Retina (tissue), 1 donor: Measurements from ENCODE around the gene UQCRC2.
"Not testable (repeated sequence)": the region's sequence is repeated elsewhere in the genome, so short reads cannot be mapped to it uniquely, and the experiment has no call there.

Experiments used
- DNase-seq: peaks from one replicate; pipeline ENCODE4 v3.0.0-alpha.2; 2016

The UQCRC2 gene

DNA sequence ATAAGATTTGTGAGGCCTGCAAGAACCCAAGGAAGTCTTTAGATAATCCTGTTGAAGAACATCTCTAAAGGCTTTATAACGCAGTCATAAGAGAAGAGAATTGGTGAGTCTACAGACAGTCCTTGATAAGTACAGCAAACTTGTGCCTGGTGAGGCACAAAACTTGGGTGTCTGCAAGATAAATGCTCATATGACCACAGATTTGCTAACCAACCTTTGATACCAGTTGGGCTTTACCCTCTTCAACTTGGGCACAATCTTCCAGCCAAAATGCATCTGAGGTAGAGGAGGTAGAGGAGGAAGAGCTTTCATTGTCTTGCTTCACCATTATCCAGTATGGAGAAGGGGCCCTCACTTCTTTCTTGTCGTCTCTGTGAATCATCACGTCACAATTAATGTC, 30.9 kb downstream of the UQCRC2 start:
- DNase-seq = no peak

- DNase-seq = no peak
Measured at GRCh38 chr16:21985524-21985923, 32.4 kb downstream of the UQCRC2 start.

DNA sequence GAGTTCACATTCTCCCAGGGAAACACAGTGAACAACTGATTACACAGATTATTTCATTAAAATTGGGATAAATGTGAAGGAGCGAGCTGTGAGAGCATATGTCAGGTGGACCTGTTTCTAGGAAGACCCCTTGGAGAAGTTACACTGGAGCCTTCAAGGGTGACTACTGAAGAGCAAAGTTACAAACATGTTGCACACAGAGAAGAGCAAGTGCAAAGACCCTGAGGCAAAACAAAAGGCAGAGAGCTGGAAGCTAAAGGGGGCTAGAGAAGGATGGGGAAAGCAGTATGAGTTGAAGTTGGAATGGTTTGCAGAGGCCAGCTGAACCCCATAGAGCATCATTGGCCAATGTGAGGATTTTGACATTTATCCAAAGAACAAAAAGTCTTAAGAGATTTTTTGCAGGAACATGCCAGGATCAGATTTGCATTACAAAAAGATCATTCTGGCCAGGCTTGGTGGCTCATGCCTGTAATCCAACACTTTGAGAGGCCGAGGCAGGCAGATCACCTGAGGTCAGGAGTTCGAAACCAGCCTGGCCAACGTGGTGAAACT, 33.6 kb downstream of the UQCRC2 start:
- DNase-seq = no peak

GRCh38 chr16:21987498-21987897, 34.3 kb downstream of the UQCRC2 start:
- no peak for DNase-seq

- DNase-seq = no peak
Measured at GRCh38 chr16:21989133-21989532, 36.0 kb downstream of the UQCRC2 start.

GRCh38 chr16:21989751-21990150, 36.6 kb downstream of the UQCRC2 start:
- DNase-seq = no peak

DNA sequence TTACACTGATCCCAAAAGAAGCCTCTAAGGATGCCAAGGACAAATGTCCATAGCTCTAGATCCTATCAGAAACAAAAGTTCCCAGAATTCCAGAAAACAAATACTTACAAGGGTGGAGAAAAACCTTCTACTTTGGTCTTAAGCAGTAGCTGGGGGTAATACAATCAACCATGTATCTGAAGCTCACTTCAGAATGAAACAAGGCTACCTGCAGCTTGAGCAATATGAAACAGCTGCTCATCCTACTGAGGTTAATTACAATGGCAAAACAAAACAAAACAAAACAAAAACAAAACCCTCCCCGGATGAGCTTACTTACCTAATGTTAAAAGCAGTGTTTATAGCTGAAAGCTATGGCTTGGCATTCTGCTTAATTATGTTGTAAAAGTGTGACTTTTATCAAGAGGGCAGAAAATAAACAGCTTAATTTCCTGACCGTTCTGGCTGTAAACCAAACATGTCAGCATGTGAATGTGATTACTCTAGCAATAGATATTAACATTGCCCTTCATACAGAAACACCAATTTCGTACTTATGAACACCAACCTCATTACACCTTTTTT, 37.3 kb downstream of the UQCRC2 start:
- no peak for DNase-seq

GRCh38 chr16:21991621-21992020, 38.5 kb downstream of the UQCRC2 start:
- DNase-seq = no peak

DNA sequence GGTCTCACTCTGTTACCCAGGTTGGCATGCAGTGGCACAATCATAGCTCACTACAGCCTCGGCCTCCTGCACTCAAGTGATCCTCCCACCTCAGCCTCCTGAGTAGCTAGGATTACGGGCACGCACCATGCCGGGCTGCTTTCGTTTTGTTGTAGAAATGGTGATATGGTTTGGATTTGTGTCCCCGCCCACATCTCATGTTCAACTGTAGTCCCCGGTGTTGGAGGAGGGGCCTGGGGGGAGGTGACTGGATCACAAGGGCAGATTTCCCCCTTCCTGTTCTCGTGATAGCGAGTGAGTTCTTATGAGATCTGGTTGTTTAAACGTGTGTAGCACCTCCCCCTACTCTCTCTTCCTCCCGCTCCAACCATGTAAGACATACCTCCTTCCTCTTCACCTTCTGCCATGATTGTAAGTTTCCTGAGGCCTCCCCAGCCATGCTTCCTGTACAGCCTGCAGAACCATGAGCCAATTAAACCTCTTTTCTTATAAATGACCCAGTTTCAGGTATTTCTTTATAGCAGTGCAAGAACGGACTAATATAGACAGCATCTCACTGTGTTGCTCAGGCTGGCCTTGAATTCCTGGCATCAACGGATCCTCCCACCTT, 41.8 kb downstream of the UQCRC2 start:
- no peak for DNase-seq

GRCh38 chr16:21996923-21997696, 43.9 kb downstream of the UQCRC2 start:
- DNase-seq = no peak

GRCh38 chr16:21997697-21998480, 44.7 kb downstream of the UQCRC2 start:
- DNase-seq = no peak

DNA sequence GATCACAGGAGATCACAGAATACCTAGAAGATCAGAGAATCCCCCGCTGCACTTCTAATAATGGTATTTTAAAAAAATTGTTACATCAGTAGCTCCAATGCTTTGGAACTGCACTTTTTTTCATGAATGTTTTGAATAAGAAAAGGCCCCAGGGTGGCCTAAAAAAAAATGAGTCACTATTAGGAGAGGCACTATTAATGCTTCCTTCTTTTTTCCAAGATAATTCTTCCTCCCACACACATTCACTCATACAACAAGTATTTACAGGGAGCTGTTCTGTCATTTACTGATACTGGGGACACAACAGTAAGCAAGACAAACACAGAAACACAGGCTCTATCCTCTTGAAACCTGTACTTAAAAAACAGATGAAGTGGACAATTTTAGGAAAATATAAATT, 48.4 kb downstream of the UQCRC2 start:
- no peak for DNase-seq

- DNase-seq = not testable (repeated sequence)
Measured at GRCh38 chr16:22002047-22002446, 48.9 kb downstream of the UQCRC2 start.

GRCh38 chr16:22003195-22003594, 50.0 kb downstream of the UQCRC2 start:
- no peak for DNase-seq

DNA sequence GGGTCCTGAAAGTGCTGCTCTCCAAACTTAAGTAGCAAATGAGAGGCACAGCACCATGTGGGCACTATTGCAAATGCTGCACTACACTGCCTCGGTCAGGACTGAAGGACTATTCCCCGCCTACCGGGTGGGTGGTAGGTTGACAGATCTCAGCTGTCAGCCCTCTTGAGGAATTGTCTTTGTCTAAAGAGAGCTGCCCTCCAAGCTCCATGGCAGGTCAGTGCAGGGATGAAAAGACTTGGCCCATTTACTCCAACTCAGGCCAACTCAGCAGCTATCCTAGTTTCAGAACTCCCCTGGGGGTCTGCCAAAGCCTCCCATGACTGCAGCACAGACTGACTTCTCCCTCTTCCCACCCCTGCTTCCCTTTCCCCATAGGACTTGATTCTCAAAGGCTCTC, 51.2 kb downstream of the UQCRC2 start:
- no peak for DNase-seq

DNA sequence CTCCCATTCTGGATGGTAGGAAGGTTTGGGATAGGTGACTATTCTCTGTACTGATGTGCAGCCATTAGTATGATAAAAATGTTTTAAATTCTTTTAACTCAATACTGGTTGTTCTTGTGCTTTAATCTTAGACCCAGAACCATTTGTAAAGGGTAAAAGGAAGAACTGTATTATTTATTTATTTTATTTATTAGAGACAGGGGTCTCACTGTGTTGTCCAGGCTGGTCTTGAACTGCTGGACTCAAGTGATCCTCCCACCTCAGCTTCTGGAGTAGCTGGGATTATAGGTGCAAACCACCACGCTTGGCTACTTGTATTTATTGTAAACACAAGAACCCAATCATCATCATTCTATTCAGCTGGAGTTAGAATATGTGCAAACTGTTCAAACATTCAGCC, 52.6 kb downstream of the UQCRC2 start:
- no peak for DNase-seq

- no peak for DNase-seq
Measured at GRCh38 chr16:22006636-22007035, 53.5 kb downstream of the UQCRC2 start.

DNA sequence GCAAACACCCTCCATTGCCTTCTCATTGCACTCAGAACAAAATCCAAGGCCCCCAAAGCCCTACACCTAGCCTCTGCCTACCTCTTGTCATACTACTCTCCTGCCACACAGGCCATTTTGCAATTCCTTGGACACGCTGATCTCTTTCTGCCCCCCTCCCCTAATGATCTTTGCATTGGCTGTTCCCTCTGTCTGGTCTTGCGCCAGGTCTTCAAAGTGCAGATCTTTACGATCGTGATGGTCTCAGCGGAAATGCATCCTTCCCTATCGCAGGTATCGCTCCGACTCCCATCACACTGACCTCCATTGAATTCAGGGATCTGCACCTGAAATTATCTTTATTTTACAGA, 54.0 kb downstream of the UQCRC2 start:
- no peak for DNase-seq

DNA sequence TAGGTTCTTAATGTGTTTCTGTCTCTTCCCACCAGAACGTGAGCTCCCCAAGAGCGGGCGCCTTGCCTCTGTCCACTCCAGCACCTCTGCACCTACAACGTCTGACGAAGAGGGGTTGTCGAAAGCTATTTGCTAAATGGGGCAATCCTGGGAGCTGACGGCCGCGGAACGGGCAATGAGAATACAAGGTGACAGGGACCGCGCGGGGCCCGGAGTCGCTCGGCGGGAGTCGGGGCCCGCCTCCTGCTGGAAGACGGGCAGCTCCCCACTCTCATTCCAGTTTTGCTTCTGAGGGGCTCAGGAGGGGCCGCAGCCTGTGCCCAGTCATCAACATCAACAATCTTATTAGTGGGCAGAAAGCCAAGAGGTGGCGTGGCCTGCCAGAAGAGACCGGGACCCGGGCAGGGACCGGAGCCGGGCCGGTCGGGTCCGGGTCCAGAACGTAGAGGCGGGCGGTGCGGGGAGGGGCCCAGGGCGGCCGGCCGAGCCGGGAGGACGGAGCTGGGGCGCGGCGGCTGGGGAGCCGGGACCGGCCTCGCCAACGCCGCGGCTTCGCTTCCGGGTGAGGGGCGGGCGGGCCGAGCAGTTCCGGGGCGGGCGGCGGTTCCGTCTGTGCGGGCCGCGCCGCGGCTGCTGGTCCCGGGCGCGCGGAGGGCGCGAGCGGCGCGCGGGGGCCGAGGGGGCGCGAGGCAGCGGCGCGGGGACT, 54.5 kb downstream of the UQCRC2 start, which contains the start of gene MOSMO:
MOSMO (plus strand) TSS at position 603 of the 706 bp plus-strand sequence. CDS start 191 bp downstream, outside the sequence.
- peak; percentile 85 for DNase-seq

DNA sequence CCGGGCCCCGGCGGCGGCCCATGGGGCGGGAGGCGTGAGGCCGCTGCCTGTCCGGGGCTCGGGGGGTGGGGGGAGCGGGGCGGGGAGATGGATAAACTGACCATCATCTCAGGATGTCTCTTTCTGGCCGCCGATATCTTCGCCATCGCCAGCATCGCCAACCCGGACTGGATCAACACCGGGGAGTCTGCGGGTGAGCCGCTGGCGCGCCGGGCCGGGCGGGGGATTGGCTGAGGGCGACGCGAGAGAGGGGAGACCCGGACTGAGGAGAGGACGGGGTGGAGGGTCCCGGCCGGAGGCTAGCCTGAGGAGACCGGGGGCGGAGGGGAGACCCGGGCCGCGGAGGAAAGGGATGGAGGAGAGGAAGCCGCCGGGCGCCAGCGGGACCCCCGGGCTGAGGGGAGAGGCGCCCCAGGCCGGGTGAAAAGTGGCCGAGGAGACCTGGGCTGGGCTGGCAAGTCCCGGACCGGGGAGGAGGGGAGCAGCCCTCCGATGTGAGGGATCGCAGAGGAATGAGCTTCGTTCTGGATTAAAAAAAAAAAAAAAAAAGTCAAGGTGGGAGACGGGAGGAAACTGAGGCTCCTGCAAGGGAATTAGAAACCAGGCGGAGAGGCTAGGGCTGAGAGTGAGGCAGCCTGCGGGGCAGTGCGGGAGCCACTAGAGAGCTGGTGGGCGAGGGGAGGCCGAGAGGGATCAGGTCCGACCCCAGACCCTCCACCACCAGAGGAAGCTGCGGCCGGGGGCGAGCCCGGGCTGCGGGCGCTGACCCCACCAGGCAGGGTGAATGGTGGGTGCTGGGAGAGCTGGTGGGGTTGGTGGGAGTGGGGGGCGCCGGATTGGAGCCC, 55.3 kb downstream of the UQCRC2 start:
- DNase-seq = peak; percentile 75

- DNase-seq = no peak
Measured at GRCh38 chr16:22010902-22011301, 57.7 kb downstream of the UQCRC2 start.

DNA sequence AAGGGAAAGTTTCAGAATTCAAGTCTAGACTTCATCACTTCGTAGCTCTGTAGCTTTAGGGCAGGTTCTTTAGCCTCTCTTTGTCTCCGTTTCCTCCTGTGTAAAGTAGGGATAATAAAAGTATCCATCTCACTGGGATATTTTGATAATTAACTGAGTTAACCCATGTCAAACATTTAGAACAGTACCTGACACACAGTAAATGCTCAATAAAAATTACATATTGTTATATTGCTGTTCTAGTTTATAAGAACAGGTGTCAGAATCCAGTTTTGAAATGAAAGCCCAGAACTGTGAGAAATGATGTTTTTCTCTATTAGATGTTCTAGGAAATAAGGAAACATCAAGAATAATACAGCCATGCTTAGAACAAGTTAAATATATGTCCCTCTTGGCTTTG, 59.1 kb downstream of the UQCRC2 start:
- no peak for DNase-seq
